Spleen (tissue), 7 donors: Measurements from ENCODE around the gene CLEC16A.

ENCODE experiments used
- POLR2AphosphoS5 ChIP-seq, 3 donors: sonication (generic); formaldehyde crosslinking; IDR thresholded peaks; one replicate each; pipeline ENCODE4 v1.5.1; 2017; ENCODE audit warnings: antibody characterized with exemption in 3 of 3
- TF ChIP-seq, protein P1 (sequence below), 11 experiments: fragments of 200-600 bp in 7 of 11; fragments of 450-650 bp in 4 of 11; sonication (generic) in 4 of 11; IDR thresholded peaks in 8 of 11; conservative IDR thresholded peaks in 3 of 11; 1 replicate in 7 of 11; 2 replicates in 4 of 11; pipeline versions ENCODE4 v1.4.0 to v1.8.0; 2016 to 2021; ENCODE audit warnings: antibody characterized with exemption in 11 of 11, inconsistent platforms in 4 of 11, mild to moderate bottlenecking in 1 of 11
- donor health status: DM: no; HTN: no; CAD: no; lungs with moderate emphysema.
- donor health status: DM: no; HTN: no; CAD: no.
- donor health status: DM: no; HTN: no; CAD: no.

DNA sequence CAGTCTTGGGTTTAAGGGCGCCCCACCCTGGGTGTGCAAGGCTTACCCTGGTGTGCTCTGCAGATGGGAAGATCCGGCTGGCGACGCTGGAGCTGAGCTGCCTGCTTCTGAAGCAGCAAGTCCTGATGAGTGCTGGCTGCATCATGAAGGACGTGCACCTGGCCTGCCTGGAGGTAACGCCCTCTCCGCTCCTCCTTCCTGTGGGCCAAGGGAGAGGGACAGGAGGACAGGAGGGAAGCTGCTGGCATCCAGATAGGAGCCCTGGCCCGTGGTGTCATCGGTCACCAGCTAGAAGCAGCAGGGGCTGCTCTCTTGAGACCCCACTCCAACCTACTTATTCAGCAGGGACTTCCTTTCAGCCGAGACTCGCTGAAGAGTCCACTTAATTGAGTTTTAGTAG lies 97.8 kb downstream of the CLEC16A start:
- TF ChIP-seq, protein P1, sequence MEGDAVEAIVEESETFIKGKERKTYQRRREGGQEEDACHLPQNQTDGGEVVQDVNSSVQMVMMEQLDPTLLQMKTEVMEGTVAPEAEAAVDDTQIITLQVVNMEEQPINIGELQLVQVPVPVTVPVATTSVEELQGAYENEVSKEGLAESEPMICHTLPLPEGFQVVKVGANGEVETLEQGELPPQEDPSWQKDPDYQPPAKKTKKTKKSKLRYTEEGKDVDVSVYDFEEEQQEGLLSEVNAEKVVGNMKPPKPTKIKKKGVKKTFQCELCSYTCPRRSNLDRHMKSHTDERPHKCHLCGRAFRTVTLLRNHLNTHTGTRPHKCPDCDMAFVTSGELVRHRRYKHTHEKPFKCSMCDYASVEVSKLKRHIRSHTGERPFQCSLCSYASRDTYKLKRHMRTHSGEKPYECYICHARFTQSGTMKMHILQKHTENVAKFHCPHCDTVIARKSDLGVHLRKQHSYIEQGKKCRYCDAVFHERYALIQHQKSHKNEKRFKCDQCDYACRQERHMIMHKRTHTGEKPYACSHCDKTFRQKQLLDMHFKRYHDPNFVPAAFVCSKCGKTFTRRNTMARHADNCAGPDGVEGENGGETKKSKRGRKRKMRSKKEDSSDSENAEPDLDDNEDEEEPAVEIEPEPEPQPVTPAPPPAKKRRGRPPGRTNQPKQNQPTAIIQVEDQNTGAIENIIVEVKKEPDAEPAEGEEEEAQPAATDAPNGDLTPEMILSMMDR (IDR thresholded peaks at IDR 0.05 in 8 of 11, conservative IDR thresholded peaks at IDR 0.05 in 3 of 11) = no peak
- peak in 1 of 3 donors; percentile 12 for TF ChIP-seq POLR2AphosphoS5 (IDR thresholded peaks at IDR 0.05)
